GM12878 (cell line): ENCODE data around the gene PPME1. TPM values are rescaled to one million over a fixed set of nuclear protein-coding genes. Genes with fewer than 3 reads are reported as not detected.

Experiments
- ATAC-seq: fragments of 200-7000 bp; cut with Tn5 transposase; 3 replicates; pipeline ENCODE4 v1.9.1; 2020; ENCODE audit warnings: mild to moderate bottlenecking, moderate library complexity
- BruUV-seq: library from RNA; stranded (reverse); fragments of 400-500 nt; replicated peaks from 2 replicates; lab custom pipeline; 2021; lab: Mats Ljungman, UMichigan
- CTCF ChIA-PET: fragments of 300-600 bp; sonication (Branson Sonifier 250); formaldehyde crosslinking; extraction: SDS; loops from one replicate; lab custom pipeline; 2021; ENCODE audit warnings: inconsistent platforms; lab: Yijun Ruan, JAX
- POLR2A ChIA-PET: fragments of 350-600 bp; formaldehyde crosslinking; extraction: SDS; loops from one replicate; lab custom pipeline; 2021; ENCODE audit warnings: inconsistent platforms; lab: Charles Lee
- RAD21 ChIA-PET: fragments of 300-600 bp; sonication (Branson Sonifier 250); formaldehyde crosslinking; loops from one replicate; lab custom pipeline; 2023; ENCODE audit warnings: antibody characterized with exemption; ENCODE audit not compliant: unreplicated experiment; lab: Charles Lee
- SMC1A ChIA-PET: fragments of 300-600 bp; sonication (Branson Sonifier 250); formaldehyde crosslinking; loops from one replicate; lab custom pipeline; 2023; ENCODE audit not compliant: unreplicated experiment, uncharacterized antibody; lab: Charles Lee
- DNase-seq: peaks from one replicate; pipeline ENCODE4 v3.0.0-alpha.2; 2011; ENCODE audit warnings: low read depth, low spot score
- FAIRE-seq: peaks from 3 replicates; lab custom pipeline; 2011; peaks lifted over from hg19 to GRCh38; lab: Jason Lieb, UNC
- H2AFZ ChIP-seq: 2 replicates; pipeline ENCODE4 v1.6.0; 2011; ENCODE audit warnings: low read depth, low read length, control low read depth; ENCODE audit not compliant: control insufficient read depth
- H3K27ac ChIP-seq: 2 replicates; pipeline ENCODE4 v1.5.1; 2011; ENCODE audit warnings: control low read depth; ENCODE audit not compliant: control insufficient read depth, insufficient read depth
- H3K27me3 ChIP-seq, 2 experiments: replicated peaks in 1 of 2; 2 replicates each; pipeline versions ENCODE4 v1.6.0 to v1.6.1; 2011; ENCODE audit warnings: low read length in 1 of 2; ENCODE audit not compliant: control insufficient read depth in 2 of 2, insufficient read depth in 2 of 2
- H3K36me3 ChIP-seq, 2 experiments: 2 replicates each; pipeline ENCODE4 v1.5.1; 2011; ENCODE audit warnings: low read length in 1 of 2; ENCODE audit not compliant: control insufficient read depth in 2 of 2, insufficient read depth in 2 of 2
- H3K4me1 ChIP-seq: 2 replicates; pipeline ENCODE4 v1.6.1; 2011; ENCODE audit warnings: mild to moderate bottlenecking, low read length, moderate library complexity, mixed read lengths; ENCODE audit not compliant: control insufficient read depth, insufficient read depth
- H3K4me2 ChIP-seq: 2 replicates; pipeline ENCODE4 v1.6.0; 2011; ENCODE audit warnings: control low read depth; ENCODE audit not compliant: control insufficient read depth, insufficient read depth
- H3K4me3 ChIP-seq: fragments of 200-600 bp; sonication (generic); 2 replicates; pipeline ENCODE4 v1.5.1; 2016
- H3K79me2 ChIP-seq: 2 replicates; pipeline ENCODE4 v1.6.0; 2011; ENCODE audit warnings: low read length; ENCODE audit not compliant: control insufficient read depth, insufficient read depth
- H3K9ac ChIP-seq: 2 replicates; pipeline ENCODE4 v1.8.0; 2011; ENCODE audit warnings: low read length, control low read depth, mixed read lengths; ENCODE audit not compliant: control insufficient read depth, insufficient read depth
- H3K9me3 ChIP-seq: replicated peaks from 3 replicates; pipeline ENCODE4 v1.5.1; 2011; ENCODE audit warnings: mild to moderate bottlenecking, low read length; ENCODE audit not compliant: control insufficient read depth, insufficient read depth
- H4K20me1 ChIP-seq: 2 replicates; pipeline ENCODE4 v1.6.0; 2011; ENCODE audit not compliant: control insufficient read depth, insufficient read depth
- MTA2 ChIP-seq: fragments of 450-650 bp; IDR thresholded peaks from 2 replicates; pipeline ENCODE4 v1.6.1; 2016; ENCODE audit warnings: low read depth, mild to moderate bottlenecking, moderate library complexity
- MYC ChIP-seq: IDR thresholded peaks from 2 replicates; pipeline ENCODE4 v1.6.1; 2011; ENCODE audit warnings: mild to moderate bottlenecking, low read length, moderate library complexity, inconsistent platforms; ENCODE audit not compliant: insufficient read depth, insufficient replicate concordance, insufficient read length, severe bottlenecking
- TCF12 ChIP-seq: IDR thresholded peaks from 2 replicates; pipeline ENCODE4 v1.6.1; 2011; ENCODE audit warnings: low read depth, mild to moderate bottlenecking, low read length
- ZBTB4 ChIP-seq: fragments of 450-650 bp; formaldehyde crosslinking; IDR thresholded peaks from 2 replicates; pipeline ENCODE4 v1.4.0; 2022; ENCODE audit warnings: mild to moderate bottlenecking, moderate library complexity
- WGBS: methylation state at CpG from one replicate; pipeline ENCODE4 v1.1.6; 2016; ENCODE audit warnings: low lambda C conversion rate; ENCODE audit not compliant: insufficient replicate concordance, insufficient coverage; ENCODE audit errors: missing lambda C conversion rate; 5-methylcytosine and 5-hydroxymethylcytosine counted together
- in situ Hi-C: fragments of 300-500 bp; cut with MboI; formaldehyde crosslinking; loops from 9 replicates; pipeline ENCODE4 v1.14.3; 2018; ENCODE audit warnings: mixed read lengths
- intact Hi-C: fragments of 100-400 bp; cut with micrococcal nuclease; formaldehyde crosslinking; loops from one replicate; pipeline ENCODE4 v1.14.2; 2022; ENCODE audit not compliant: unreplicated experiment
- polyA plus RNA-seq, 11 experiments: library from polyadenylated mRNA; depleted of rRNA in 4 of 11; unstranded in 6 of 11; stranded (reverse) in 5 of 11; fragments of >200 nt; fragmentation: Nextera tagmentation in 4 of 11; fragmentation: Illumina TruSeq in 1 of 11; extraction: Ambion mirVana in 4 of 11; extraction: Trizol in 1 of 11; gene quantifications; 1 replicate in 1 of 11; 2 replicates in 10 of 11; pipeline versions ENCODE4 v1.2.1 to v1.2.3, GENCODE V29; 2011 to 2016; ENCODE audit warnings: inconsistent platforms in 2 of 11, missing spikeins in 2 of 11, low read depth in 1 of 11
- small RNA-seq: library from RNA; depleted of rRNA; stranded (forward); fragments of <200 nt; gene quantifications from one replicate; pipeline ENCODE3, GENCODE V24; 2014
- total RNA-seq, 4 experiments: library from RNA; depleted of rRNA in 3 of 4; stranded (reverse); fragments of >200 nt in 3 of 4; fragmentation: Illumina TruSeq in 1 of 4; extraction: Trizol in 1 of 4; gene quantifications; 2 replicates each; pipeline versions ENCODE4 v1.2.1 to v1.2.3, GENCODE V29; 2013 to 2021

The PPME1 gene
- total and polyA plus RNA-seq, 10 of the 15 experiments (the other 5 are each of a cell fraction or from before 2014, with no cell fraction given) = 3.1 to 51.4 (median 20.8) TPM

- H3K4me3 ChIP-seq = no peak overlapping the region
- H3K79me2 ChIP-seq = no peaks in the 10 kb centered on the region
- H3K27ac ChIP-seq = no peak overlapping the region
- BruUV-seq = no TSS peak
- no peak for ATAC-seq
- H3K27me3 ChIP-seq = no peaks in the 10 kb centered on the region; a peak in 1 of 4 replicates
- H4K20me1 ChIP-seq = no peaks in the 10 kb centered on the region
- H3K9ac ChIP-seq = no peak overlapping the region
- intact Hi-C loops = no loop called here
- TF ChIP-seq MYC (no peak), MTA2 (no peak), ZBTB4 (CRISPR knock-in tag) (no peak), TCF12 (no peak)
- TF ChIP-seq, all 136 proteins: peak for 0
- DNase-seq = no peak
- H3K36me3 ChIP-seq = no peaks in the 10 kb centered on the region
- POLR2A ChIA-PET = no interaction called here
- no peak overlapping the region for H2AFZ ChIP-seq
- WGBS = 10% methylated on average over 3 of the region's 3 CpGs
- in situ Hi-C loops = no loop called here
- no peak for FAIRE-seq
- H3K9me3 ChIP-seq = no peaks in the 10 kb centered on the region
- CTCF ChIA-PET = interaction anchor here (0.7 to 1.1 kb wide), 2 partner anchors 44 to 836 kb away, joined by 4 to 5 read pairs; no protein-coding TSS in a partner anchor
- no peaks in the 10 kb centered on the region for H3K4me1 ChIP-seq
- RAD21 ChIA-PET = no interaction called here
- no peak overlapping the region for H3K4me2 ChIP-seq
- SMC1A ChIA-PET = no interaction called here
These were observed 127.9 kb downstream of the PPME1 start for GRCh38 chr11:74299015-74299414.

Small RNA genes lying within 50 kb of the gene (small RNA-seq; reads per million reads assigned to genes)
- gene AP002392.1 (not detected), gene RF00409 (not detected)

Other genes with a start within 250 kb of the PPME1 start
- not detected in 2 replicates for gene DNAJB13, start 220.3 kb upstream of the PPME1 start, total RNA-seq (2014; rRNA removed)
- gene DNAJB13, start 220.3 kb upstream of the PPME1 start, total RNA-seq (2014; rRNA removed; fragmentation: Illumina TruSeq; extraction: Trizol) = not detected in 2 replicates
- gene DNAJB13, start 220.3 kb upstream of the PPME1 start, total RNA-seq (2021) = not detected in 2 replicates
- gene DNAJB13, start 220.3 kb upstream of the PPME1 start, polyA plus RNA-seq (2011; rRNA removed) = 0.76 and 0.86 TPM in 2 replicates
- 0.07 TPM in 1 of 2 replicates, not detected in the other for gene DNAJB13, start 220.3 kb upstream of the PPME1 start, polyA plus RNA-seq (2014; fragmentation: Illumina TruSeq; extraction: Trizol)
- gene DNAJB13, start 220.3 kb upstream of the PPME1 start, polyA plus RNA-seq (2014; fragmentation: Nextera tagmentation; extraction: Ambion mirVana) = not detected
- gene DNAJB13, start 220.3 kb upstream of the PPME1 start, polyA plus RNA-seq (2014; rRNA removed) = 0.15 TPM in 1 of 2 replicates, not detected in the other
- not detected for gene DNAJB13, start 220.3 kb upstream of the PPME1 start, polyA plus RNA-seq (2016; fragmentation: Nextera tagmentation; extraction: Ambion mirVana)
- 31.1 and 34.0 TPM in 2 replicates for gene UCP2, start 188.4 kb upstream of the PPME1 start, total RNA-seq (2014; rRNA removed)
- gene UCP2, start 188.4 kb upstream of the PPME1 start, total RNA-seq (2014; rRNA removed; fragmentation: Illumina TruSeq; extraction: Trizol) = 32.9 and 36.0 TPM in 2 replicates
- 224 and 237 TPM in 2 replicates for gene UCP2, start 188.4 kb upstream of the PPME1 start, total RNA-seq (2021)
- 27.6 and 52.2 TPM in 2 replicates for gene UCP2, start 188.4 kb upstream of the PPME1 start, polyA plus RNA-seq (2011; rRNA removed)
- gene UCP2, start 188.4 kb upstream of the PPME1 start, polyA plus RNA-seq (2014; fragmentation: Illumina TruSeq; extraction: Trizol) = 122 and 187 TPM in 2 replicates
- 100 to 1,000 TPM; 122 to 134 TPM for gene UCP2, start 188.4 kb upstream of the PPME1 start, polyA plus RNA-seq (2014; fragmentation: Nextera tagmentation; extraction: Ambion mirVana)
- 158 and 175 TPM in 2 replicates for gene UCP2, start 188.4 kb upstream of the PPME1 start, polyA plus RNA-seq (2014; rRNA removed)
- 100 to 1,000 TPM; 228 to 248 TPM for gene UCP2, start 188.4 kb upstream of the PPME1 start, polyA plus RNA-seq (2016; fragmentation: Nextera tagmentation; extraction: Ambion mirVana)
- gene UCP3, start 162.2 kb upstream of the PPME1 start, total RNA-seq (2014; rRNA removed) = 0.71 and 1.4 TPM in 2 replicates
- gene UCP3, start 162.2 kb upstream of the PPME1 start, total RNA-seq (2014; rRNA removed; fragmentation: Illumina TruSeq; extraction: Trizol) = 0.88 and 0.94 TPM in 2 replicates
- 1.1 and 1.6 TPM in 2 replicates for gene UCP3, start 162.2 kb upstream of the PPME1 start, total RNA-seq (2021)
- 0.53 and 1.2 TPM in 2 replicates for gene UCP3, start 162.2 kb upstream of the PPME1 start, polyA plus RNA-seq (2011; rRNA removed)
- 0.14 and 0.94 TPM in 2 replicates for gene UCP3, start 162.2 kb upstream of the PPME1 start, polyA plus RNA-seq (2014; fragmentation: Illumina TruSeq; extraction: Trizol)
- gene UCP3, start 162.2 kb upstream of the PPME1 start, polyA plus RNA-seq (2014; fragmentation: Nextera tagmentation; extraction: Ambion mirVana) = under 1 TPM; 0.02 to 0.19 TPM
- gene UCP3, start 162.2 kb upstream of the PPME1 start, polyA plus RNA-seq (2014; rRNA removed) = 1.5 and 1.9 TPM in 2 replicates
- gene UCP3, start 162.2 kb upstream of the PPME1 start, polyA plus RNA-seq (2016; fragmentation: Nextera tagmentation; extraction: Ambion mirVana) = under 1 TPM; 0.23 to 0.58 TPM
- gene C2CD3, start 287 bp upstream of the PPME1 start, total RNA-seq (2014; rRNA removed) = 17.4 and 20.1 TPM in 2 replicates
- gene C2CD3, start 287 bp upstream of the PPME1 start, total RNA-seq (2014; rRNA removed; fragmentation: Illumina TruSeq; extraction: Trizol) = 16.5 and 16.6 TPM in 2 replicates
- 18.0 and 24.0 TPM in 2 replicates for gene C2CD3, start 287 bp upstream of the PPME1 start, total RNA-seq (2021)
- 13.5 and 16.2 TPM in 2 replicates for gene C2CD3, start 287 bp upstream of the PPME1 start, polyA plus RNA-seq (2011; rRNA removed)
- 13.4 and 21.4 TPM in 2 replicates for gene C2CD3, start 287 bp upstream of the PPME1 start, polyA plus RNA-seq (2014; fragmentation: Illumina TruSeq; extraction: Trizol)
- gene C2CD3, start 287 bp upstream of the PPME1 start, polyA plus RNA-seq (2014; fragmentation: Nextera tagmentation; extraction: Ambion mirVana) = 1 to 10 TPM; 2.3 to 2.7 TPM
- 16.3 and 18.6 TPM in 2 replicates for gene C2CD3, start 287 bp upstream of the PPME1 start, polyA plus RNA-seq (2014; rRNA removed)
- gene C2CD3, start 287 bp upstream of the PPME1 start, polyA plus RNA-seq (2016; fragmentation: Nextera tagmentation; extraction: Ambion mirVana) = 10 to 100 TPM; 12.8 to 15.5 TPM
- gene P4HA3, start 140.4 kb downstream of the PPME1 start, total RNA-seq (2014; rRNA removed) = not detected in 2 replicates
- gene P4HA3, start 140.4 kb downstream of the PPME1 start, total RNA-seq (2014; rRNA removed; fragmentation: Illumina TruSeq; extraction: Trizol) = not detected in 2 replicates
- not detected in 2 replicates for gene P4HA3, start 140.4 kb downstream of the PPME1 start, total RNA-seq (2021)
- gene P4HA3, start 140.4 kb downstream of the PPME1 start, polyA plus RNA-seq (2011; rRNA removed) = not detected in 2 replicates
- gene P4HA3, start 140.4 kb downstream of the PPME1 start, polyA plus RNA-seq (2014; fragmentation: Illumina TruSeq; extraction: Trizol) = not detected in 2 replicates
- gene P4HA3, start 140.4 kb downstream of the PPME1 start, polyA plus RNA-seq (2014; fragmentation: Nextera tagmentation; extraction: Ambion mirVana) = not detected
- not detected in 2 replicates for gene P4HA3, start 140.4 kb downstream of the PPME1 start, polyA plus RNA-seq (2014; rRNA removed)
- gene P4HA3, start 140.4 kb downstream of the PPME1 start, polyA plus RNA-seq (2016; fragmentation: Nextera tagmentation; extraction: Ambion mirVana) = under 1 TPM in 1 of 2 experiments, not detected in 1; 0.08 TPM
- gene PGM2L1, start 227.1 kb downstream of the PPME1 start, total RNA-seq (2014; rRNA removed) = 0.05 and 0.11 TPM in 2 replicates
- 0.13 and 0.14 TPM in 2 replicates for gene PGM2L1, start 227.1 kb downstream of the PPME1 start, total RNA-seq (2014; rRNA removed; fragmentation: Illumina TruSeq; extraction: Trizol)
- gene PGM2L1, start 227.1 kb downstream of the PPME1 start, total RNA-seq (2021) = 0.03 and 0.13 TPM in 2 replicates
- gene PGM2L1, start 227.1 kb downstream of the PPME1 start, polyA plus RNA-seq (2011; rRNA removed) = 0.10 and 0.14 TPM in 2 replicates
- gene PGM2L1, start 227.1 kb downstream of the PPME1 start, polyA plus RNA-seq (2014; fragmentation: Illumina TruSeq; extraction: Trizol) = 0.13 and 0.19 TPM in 2 replicates
- gene PGM2L1, start 227.1 kb downstream of the PPME1 start, polyA plus RNA-seq (2014; fragmentation: Nextera tagmentation; extraction: Ambion mirVana) = under 1 TPM in 1 of 2 experiments, not detected in 1; 0.04 TPM
- 0.04 and 0.05 TPM in 2 replicates for gene PGM2L1, start 227.1 kb downstream of the PPME1 start, polyA plus RNA-seq (2014; rRNA removed)
- gene PGM2L1, start 227.1 kb downstream of the PPME1 start, polyA plus RNA-seq (2016; fragmentation: Nextera tagmentation; extraction: Ambion mirVana) = under 1 TPM; 0.15 to 0.20 TPM